Endothelial cell of umbilical vein (primary cell): ENCODE data around the gene SGPL1. TPM values are rescaled to one million over a fixed set of nuclear protein-coding genes. Genes with fewer than 3 reads are reported as not detected.

Experiments used
- BruUV-seq: library from RNA; stranded (reverse); fragments of 400-500 nt; replicated peaks from 2 replicates; lab custom pipeline; 2021; lab: Mats Ljungman, UMichigan
- CTCF ChIA-PET: fragments of 300-600, 350-600 bp; sonication (Branson Sonifier 250); formaldehyde crosslinking; loops from one replicate; lab custom pipeline; 2021; ENCODE audit warnings: antibody characterized with exemption, inconsistent platforms; lab: Charles Lee
- POLR2A ChIA-PET: fragments of 300-600, 350-600 bp; sonication (Branson Sonifier 250); formaldehyde crosslinking; loops from one replicate; lab custom pipeline; 2021; ENCODE audit warnings: antibody characterized with exemption, inconsistent platforms; lab: Charles Lee
- DNase-seq: peaks from one replicate; pipeline ENCODE4 v3.0.0-alpha.2; 2011; ENCODE audit warnings: low read depth, low spot score
- FAIRE-seq: peaks from 2 replicates; lab custom pipeline; 2011; peaks lifted over from hg19 to GRCh38; lab: Jason Lieb, UNC
- H2AFZ ChIP-seq: 2 replicates; pipeline ENCODE4 v1.6.0; 2012; ENCODE audit warnings: low read depth, low read length, control low read depth, inconsistent platforms
- H3K27ac ChIP-seq: 2 replicates; pipeline ENCODE4 v1.5.1; 2011; ENCODE audit warnings: low read depth, mild to moderate bottlenecking, control low read depth, low read length, moderate library complexity; ENCODE audit not compliant: insufficient read depth
- H3K27me3 ChIP-seq, 2 experiments: 2 replicates each; pipeline versions ENCODE4 v1.6.0 to v1.6.1; 2011; ENCODE audit warnings: low read length in 2 of 2, mixed read lengths in 1 of 2; ENCODE audit not compliant: control insufficient read depth in 2 of 2, insufficient read depth in 2 of 2
- H3K36me3 ChIP-seq, 2 experiments: 2 replicates in 1 of 2; 3 replicates in 1 of 2; pipeline ENCODE4 v1.5.1; 2011; ENCODE audit warnings: low read length in 2 of 2, mild to moderate bottlenecking in 1 of 2, moderate library complexity in 1 of 2; ENCODE audit not compliant: control insufficient read depth in 2 of 2, insufficient read depth in 2 of 2; ENCODE audit errors: extremely low read depth in 1 of 2
- H3K4me1 ChIP-seq: 3 replicates; pipeline ENCODE4 v1.5.1; 2011; ENCODE audit warnings: mild to moderate bottlenecking, low read length; ENCODE audit not compliant: control insufficient read depth, insufficient read depth; ENCODE audit errors: extremely low read depth
- H3K4me2 ChIP-seq: 2 replicates; pipeline ENCODE4 v1.6.1; 2011; ENCODE audit warnings: low read length, control low read depth, mixed read lengths; ENCODE audit not compliant: insufficient read depth
- H3K4me3 ChIP-seq, 3 experiments: fragments of 200-600 bp in 1 of 3; sonication (generic), shearing (Covaris generic) in 1 of 3; replicated peaks in 1 of 3; 2 replicates each; pipeline ENCODE4 v1.5.1; 2011 to 2016; ENCODE audit warnings: control low read depth in 3 of 3, low read length in 3 of 3, mild to moderate bottlenecking in 2 of 3, inconsistent platforms in 1 of 3, low read depth in 1 of 3, moderate library complexity in 1 of 3; ENCODE audit not compliant: insufficient read depth in 1 of 3
- H3K79me2 ChIP-seq: 2 replicates; pipeline ENCODE4 v1.6.0; 2012; ENCODE audit warnings: low read length, inconsistent platforms; ENCODE audit not compliant: control insufficient read depth, insufficient read depth
- H3K9ac ChIP-seq: replicated peaks from 2 replicates; pipeline ENCODE3; 2011; ENCODE audit warnings: low read length, control low read depth; ENCODE audit not compliant: insufficient read depth; ENCODE audit errors: extremely low read depth
- H3K9me1 ChIP-seq: replicated peaks from 3 replicates; pipeline ENCODE4 v1.6.0; 2011; ENCODE audit warnings: mild to moderate bottlenecking, low read length; ENCODE audit not compliant: control insufficient read depth, insufficient read depth; ENCODE audit errors: extremely low read depth
- H3K9me3 ChIP-seq: replicated peaks from 2 replicates; pipeline ENCODE4 v1.5.1; 2012; ENCODE audit warnings: low read length, inconsistent platforms; ENCODE audit not compliant: control insufficient read depth, insufficient read depth
- H4K20me1 ChIP-seq: replicated peaks from 2 replicates; pipeline ENCODE3; 2011; ENCODE audit warnings: mild to moderate bottlenecking, low read length; ENCODE audit not compliant: control insufficient read depth, insufficient read depth; ENCODE audit errors: extremely low read depth
- CTCF ChIP-seq, 2 donors: IDR thresholded peaks; 1 replicate in 1 of 2; 2 replicates in 1 of 2; pipeline ENCODE4 v1.5.1; 2011; ENCODE audit warnings: low read length in 2 of 2, mild to moderate bottlenecking in 2 of 2, moderate library complexity in 2 of 2, control low read depth in 1 of 2, inconsistent platforms in 1 of 2, low read depth in 1 of 2; ENCODE audit not compliant: insufficient read depth in 1 of 2; ENCODE audit errors: extremely low read depth in 1 of 2
- EZH2 ChIP-seq: IDR thresholded peaks from 2 replicates; pipeline ENCODE4 v1.6.1; 2012; ENCODE audit warnings: borderline replicate concordance, low read depth, mild to moderate bottlenecking, moderate library complexity, low read length, inconsistent platforms; ENCODE audit not compliant: severe bottlenecking
- FOS ChIP-seq: IDR thresholded peaks from 2 replicates; pipeline ENCODE4 v1.6.1; 2011; ENCODE audit warnings: mild to moderate bottlenecking, low read length, moderate library complexity, borderline replicate concordance; ENCODE audit not compliant: insufficient read depth
- JUN ChIP-seq: IDR thresholded peaks from 2 replicates; pipeline ENCODE4 v1.6.1; 2011; ENCODE audit warnings: borderline replicate concordance, low read depth; ENCODE audit not compliant: insufficient read length, insufficient read depth
- MAX ChIP-seq: IDR thresholded peaks from 2 replicates; pipeline ENCODE4 v1.6.1; 2011; ENCODE audit not compliant: insufficient read depth, insufficient read length
- dilution Hi-C: fragments of 300-500 bp; cut with MboI; formaldehyde crosslinking; loops from one replicate; pipeline ENCODE4 v1.15.0; 2019; ENCODE audit warnings: low sequenced_read_pairs; ENCODE audit not compliant: extremely low pct_ligation_motif_present
- intact Hi-C: fragments of 100-400 bp; cut with micrococcal nuclease; formaldehyde crosslinking; loops from one replicate; pipeline ENCODE4 v1.10.0; 2022
- polyA plus RNA-seq, 4 experiments: library from polyadenylated mRNA; depleted of rRNA in 3 of 4; stranded (reverse) in 3 of 4; unstranded in 1 of 4; fragments of >200 nt; gene quantifications; 2 replicates each; pipeline versions ENCODE4 v1.2.1 to v1.2.3, GENCODE V29; 2011 to 2012; ENCODE audit warnings: missing spikeins in 1 of 4
- total RNA-seq: library from RNA; stranded (reverse); gene quantifications from 2 replicates; pipeline ENCODE4 v1.2.3, GENCODE V29; 2021

The SGPL1 gene
- total and polyA plus RNA-seq, 2 donors (not counting 3 experiments of a cell fraction or from before 2014, with no cell fraction given), result 11.4 to 25.2 TPM

GRCh38 chr10:70917635-70918034, 101.9 kb downstream of the SGPL1 start:
- ChIA-PET CTCF (interaction anchor here (0.9 kb wide), 1 partner anchor 15 kb away, joined by 3 read pairs; no protein-coding TSS in a partner anchor), POLR2A (no interaction called here)
- H3K9me1 ChIP-seq, result no peaks in the 10 kb centered on the region
- H3K4me3 ChIP-seq, result no peak overlapping the region
- dilution Hi-C loops (no loop called here), intact Hi-C loops (no loop called here)
- DNase-seq (no peak), FAIRE-seq (no peak)
- H3K27ac ChIP-seq, result no peak overlapping the region
- no peaks in the 10 kb centered on the region for H3K79me2 ChIP-seq
- no peak overlapping the region for H2AFZ ChIP-seq
- no peaks in the 10 kb centered on the region for H3K4me1 ChIP-seq
- no peaks in the 10 kb centered on the region for H3K9me3 ChIP-seq
- H4K20me1 ChIP-seq, result no peaks in the 10 kb centered on the region
- no peak overlapping the region for H3K9ac ChIP-seq
- TF ChIP-seq EZH2, result no peak
- TF ChIP-seq JUN, result no peak
- TF ChIP-seq MAX, result no peak
- no peak for TF ChIP-seq FOS
- TF ChIP-seq CTCF (IDR thresholded peaks at IDR 0.05; ENCODE audit: extremely low read depth in 1 of 2, insufficient read depth in 1 of 2, low read depth in 1 of 2, low read length in 2 of 2), result no peak
- no peak overlapping the region for H3K4me2 ChIP-seq
- H3K36me3 ChIP-seq, result no peaks in the 10 kb centered on the region
- no TSS peak for BruUV-seq
- peaks cover 7 to 12% of the 10 kb centered on the region in 2 experiments for H3K27me3 ChIP-seq
